GM21526 (cell line): ENCODE data around the gene RRP8.

Experiments
- ATAC-seq: cut with Tn5 transposase; IDR thresholded peaks from one replicate; pipeline ENCODE4 v1.9.1; 2021; ENCODE audit warnings: moderate library complexity; ENCODE audit not compliant: unreplicated experiment, low FRiP score

The RRP8 gene

GRCh38 chr11:6572215-6572614, 31.2 kb downstream of the RRP8 start:
- ATAC-seq, result no peak

DNA sequence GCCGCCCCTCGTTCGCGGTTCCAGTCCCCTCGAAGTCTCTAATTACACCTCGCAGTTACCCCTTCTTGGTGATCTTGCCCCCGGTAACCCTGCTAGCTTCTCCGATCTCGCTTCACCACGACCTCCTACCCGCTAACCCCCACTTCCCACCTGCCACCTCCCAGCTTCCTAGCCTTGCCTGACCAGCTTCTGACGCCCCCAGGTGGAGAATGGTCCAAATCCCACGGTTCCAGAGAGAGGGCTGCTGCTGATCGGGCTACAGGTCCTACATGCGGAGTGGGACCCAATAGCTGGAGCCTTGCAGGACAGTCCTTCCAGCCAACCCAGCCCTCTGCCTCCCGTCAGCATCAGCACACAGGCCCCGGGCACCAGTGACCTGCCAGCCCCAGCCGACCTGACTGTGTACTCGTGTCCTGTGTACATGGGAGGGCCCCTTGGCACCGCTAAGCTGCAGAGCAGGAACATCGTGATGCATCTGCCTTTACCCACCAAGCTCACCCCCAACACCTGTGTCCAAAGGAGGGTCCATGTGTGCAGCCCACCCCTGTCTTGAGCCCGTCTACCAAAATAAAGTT, 31.9 kb downstream of the RRP8 start:
- ATAC-seq, result no peak

- no peak for ATAC-seq
Measured at GRCh38 chr11:6570691-6571427, 32.6 kb downstream of the RRP8 start.

GRCh38 chr11:6569706-6570105, 33.7 kb downstream of the RRP8 start:
- no peak for ATAC-seq

DNA sequence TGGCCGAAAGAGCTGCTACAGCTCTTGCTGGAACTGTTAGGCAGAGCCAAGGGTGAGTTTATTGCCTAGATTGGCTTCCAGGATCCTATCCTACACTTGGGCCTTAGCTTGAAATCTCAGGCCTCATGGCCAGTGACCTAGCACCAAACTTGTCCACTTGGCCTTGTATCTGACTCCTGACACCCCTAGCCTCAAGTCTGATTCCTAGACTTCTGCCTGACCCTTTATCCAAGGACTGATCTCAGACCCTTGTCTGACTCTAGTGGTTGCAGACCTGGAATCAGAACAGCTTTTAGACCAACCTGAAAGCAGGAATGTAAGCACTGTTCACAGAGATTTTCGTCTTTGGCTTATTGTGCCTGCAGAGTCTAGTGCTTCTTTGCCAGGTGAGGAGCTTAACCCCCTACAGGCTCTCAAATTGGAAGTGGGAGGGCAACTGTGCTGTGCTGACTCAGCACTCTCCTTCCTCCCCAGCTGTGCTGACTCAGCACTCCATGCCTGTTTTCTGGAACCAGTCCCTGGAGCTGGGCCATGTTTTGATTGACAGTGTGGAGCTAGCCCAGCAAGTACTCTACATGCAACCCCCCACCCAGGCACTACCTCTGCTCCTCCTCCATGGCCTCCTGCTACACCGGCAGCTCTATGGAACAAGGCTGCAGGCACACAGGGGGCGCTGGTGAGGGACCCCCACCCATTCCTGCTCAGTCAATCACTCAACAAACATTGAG, 35.1 kb downstream of the RRP8 start:
- no peak for ATAC-seq

GRCh38 chr11:6567371-6567745, 36.1 kb downstream of the RRP8 start:
- no peak for ATAC-seq

DNA sequence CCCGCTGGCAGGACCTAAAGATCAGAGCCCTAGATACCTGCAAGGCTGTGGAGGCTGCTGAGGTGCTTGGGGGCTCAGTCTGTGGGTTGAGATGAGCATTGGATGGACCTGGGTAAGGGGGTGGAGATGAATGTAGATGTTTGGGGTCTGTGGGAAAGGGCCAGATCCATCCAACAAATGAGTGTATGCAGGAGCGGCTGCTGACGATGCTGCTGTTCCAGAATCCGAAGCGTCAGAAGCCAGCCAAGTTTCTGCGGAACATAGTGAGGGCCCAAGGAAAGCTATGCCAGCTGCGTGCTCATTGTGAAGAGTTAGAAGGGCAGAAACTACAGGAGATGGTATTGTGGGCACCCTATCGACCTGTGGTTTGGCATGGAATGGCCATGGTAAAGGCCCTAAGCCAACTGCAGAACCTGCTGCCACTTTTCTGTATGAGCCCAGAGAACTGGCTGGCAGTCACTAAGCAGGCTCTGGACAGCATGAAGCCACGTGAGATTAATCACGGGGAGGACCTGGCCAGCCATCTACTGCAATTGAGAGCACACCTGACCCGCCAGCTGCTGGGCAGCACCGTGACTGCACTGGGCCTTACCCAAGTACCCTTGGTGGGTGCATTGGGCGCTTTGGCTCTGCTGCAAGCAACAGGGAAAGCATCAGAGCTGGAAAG, 36.6 kb downstream of the RRP8 start:
- no peak for ATAC-seq

DNA sequence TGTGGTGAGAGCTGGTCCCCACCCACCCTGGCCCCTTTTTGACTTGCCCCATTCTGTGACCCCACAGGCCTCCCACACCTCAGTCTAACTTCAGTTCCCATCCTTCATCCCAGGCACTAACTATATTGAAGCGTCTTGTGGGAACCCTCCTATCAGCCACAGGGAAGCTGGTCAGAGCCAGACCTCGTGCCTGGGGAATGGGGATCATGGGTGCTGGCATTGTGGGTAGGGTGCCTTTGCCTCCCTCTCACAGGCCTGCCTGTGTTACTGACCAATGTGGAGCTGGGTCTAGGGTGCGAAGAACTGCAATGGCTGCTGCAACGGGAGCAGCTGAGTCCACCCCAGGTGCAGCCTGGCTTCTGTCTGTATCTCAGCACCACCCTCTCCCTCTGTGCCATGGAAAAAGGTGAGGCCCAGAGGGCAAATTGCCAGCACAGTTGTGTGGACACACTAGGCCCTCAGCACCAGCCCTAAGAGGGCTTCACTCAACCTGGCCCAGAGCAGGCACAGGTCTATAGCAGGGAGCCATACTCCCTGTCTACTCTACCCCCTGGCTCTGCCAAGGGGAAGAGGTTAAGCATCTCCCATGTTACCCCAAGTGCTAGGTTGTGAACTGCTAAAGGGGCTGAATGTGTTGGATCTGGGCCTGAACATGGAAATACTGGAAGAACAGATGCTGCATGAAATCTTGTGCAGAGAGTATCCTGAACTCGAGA, 37.3 kb downstream of the RRP8 start:
- no peak for ATAC-seq

- ATAC-seq, result no peak
Measured at GRCh38 chr11:6565325-6565724, 38.1 kb downstream of the RRP8 start.

DNA sequence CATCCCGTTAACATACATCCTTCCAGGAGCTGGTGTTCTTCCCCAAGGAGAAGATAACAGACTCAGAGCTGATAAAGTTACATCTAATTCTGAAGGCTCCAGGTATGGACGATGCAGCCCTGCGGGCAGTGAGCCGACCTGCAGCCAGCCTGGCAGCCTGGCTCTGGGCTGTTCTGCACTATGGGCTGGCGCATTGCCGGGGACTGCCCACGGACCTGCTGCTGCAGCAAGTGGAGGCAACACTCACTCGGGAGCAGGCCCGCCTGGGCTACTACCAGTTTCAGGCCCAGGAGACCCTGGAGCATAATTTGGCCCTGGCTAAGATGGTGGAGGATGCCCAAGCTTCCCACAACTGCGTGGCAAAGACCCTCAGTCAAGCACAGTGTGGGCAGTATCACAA, 39.7 kb downstream of the RRP8 start:
- no peak for ATAC-seq

- no peak for ATAC-seq
Measured at GRCh38 chr11:6563121-6563619, 40.2 kb downstream of the RRP8 start.

GRCh38 chr11:6561288-6561687, 42.1 kb downstream of the RRP8 start:
- no peak for ATAC-seq

DNA sequence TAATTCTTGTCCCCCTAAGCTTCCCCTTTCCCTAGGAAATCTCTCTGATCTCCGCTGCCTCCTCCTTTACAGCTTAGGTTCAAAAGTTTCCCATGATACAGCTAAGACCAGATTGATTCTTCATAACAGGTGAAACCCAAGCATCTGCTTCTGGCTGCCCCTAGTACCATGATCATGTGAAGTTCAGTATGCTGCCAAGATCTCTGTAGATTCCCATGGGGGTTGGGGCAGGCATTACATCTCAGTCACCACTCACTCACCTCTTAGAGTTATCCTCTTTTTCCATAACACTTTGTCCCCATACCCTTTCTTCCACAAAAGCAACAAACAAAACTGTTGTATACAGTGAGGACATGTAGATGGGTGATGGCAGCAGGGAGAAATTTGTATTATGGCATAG, 44.0 kb downstream of the RRP8 start:
- ATAC-seq, result no peak

- ATAC-seq, result no peak
Measured at GRCh38 chr11:6557761-6558674, 45.4 kb downstream of the RRP8 start.

DNA sequence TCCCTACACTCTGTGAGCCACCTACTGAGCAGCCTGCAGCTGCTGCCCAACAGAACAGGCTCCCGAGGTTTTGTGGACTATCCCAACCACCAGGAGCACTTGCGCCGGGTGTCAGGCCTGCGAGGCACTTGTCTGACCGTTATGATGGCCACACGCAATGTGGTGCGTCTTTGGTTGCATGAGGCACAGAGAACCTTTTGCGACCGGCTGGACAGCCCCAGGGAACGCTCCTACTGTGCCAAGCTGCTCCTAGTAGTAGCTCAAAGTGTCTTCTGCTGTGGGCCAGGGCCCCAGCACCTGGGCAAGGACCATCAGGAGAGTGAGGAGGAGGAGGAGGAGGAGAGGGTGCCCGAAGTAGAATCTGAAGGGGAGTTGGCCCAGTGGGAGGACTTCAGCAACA, 46.4 kb downstream of the RRP8 start:
- no peak for ATAC-seq

DNA sequence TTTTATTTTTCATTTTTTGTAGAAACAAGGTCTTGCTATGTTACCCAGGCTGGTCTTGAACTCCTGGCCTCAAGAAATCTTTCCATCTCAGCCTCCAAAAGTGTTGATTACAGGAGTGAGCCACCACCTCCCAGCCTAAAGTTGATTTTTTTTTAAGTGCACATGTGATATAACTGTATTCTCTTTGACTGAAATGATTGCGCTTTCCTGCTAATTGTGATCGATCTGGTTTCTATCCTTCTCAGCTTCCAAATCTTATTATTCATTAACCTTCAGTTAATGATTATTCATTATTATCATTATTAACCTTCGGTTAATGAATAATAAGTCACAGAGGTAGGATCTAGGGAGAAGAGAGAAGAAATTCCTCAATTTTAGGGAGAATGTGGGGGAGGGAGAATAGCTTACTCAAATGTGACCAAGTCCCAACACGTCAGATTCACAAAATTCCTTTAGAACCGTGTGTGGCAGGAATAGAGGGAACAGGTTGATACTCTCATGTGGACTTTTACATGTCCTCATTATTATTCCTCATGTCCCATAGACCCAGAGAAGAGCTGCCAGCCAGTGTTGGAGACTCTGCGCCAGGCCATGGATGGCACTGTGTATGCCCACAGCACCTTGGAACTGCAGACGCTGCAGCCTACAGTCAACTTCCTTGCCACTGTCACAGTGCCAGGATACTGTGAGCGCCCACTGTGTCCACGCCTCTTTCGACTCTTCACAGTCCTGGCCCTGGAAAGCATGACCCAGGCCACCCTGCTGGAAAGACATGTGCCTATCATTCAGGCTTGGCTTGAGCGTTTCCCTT, 47.1 kb downstream of the RRP8 start:
- no peak for ATAC-seq

DNA sequence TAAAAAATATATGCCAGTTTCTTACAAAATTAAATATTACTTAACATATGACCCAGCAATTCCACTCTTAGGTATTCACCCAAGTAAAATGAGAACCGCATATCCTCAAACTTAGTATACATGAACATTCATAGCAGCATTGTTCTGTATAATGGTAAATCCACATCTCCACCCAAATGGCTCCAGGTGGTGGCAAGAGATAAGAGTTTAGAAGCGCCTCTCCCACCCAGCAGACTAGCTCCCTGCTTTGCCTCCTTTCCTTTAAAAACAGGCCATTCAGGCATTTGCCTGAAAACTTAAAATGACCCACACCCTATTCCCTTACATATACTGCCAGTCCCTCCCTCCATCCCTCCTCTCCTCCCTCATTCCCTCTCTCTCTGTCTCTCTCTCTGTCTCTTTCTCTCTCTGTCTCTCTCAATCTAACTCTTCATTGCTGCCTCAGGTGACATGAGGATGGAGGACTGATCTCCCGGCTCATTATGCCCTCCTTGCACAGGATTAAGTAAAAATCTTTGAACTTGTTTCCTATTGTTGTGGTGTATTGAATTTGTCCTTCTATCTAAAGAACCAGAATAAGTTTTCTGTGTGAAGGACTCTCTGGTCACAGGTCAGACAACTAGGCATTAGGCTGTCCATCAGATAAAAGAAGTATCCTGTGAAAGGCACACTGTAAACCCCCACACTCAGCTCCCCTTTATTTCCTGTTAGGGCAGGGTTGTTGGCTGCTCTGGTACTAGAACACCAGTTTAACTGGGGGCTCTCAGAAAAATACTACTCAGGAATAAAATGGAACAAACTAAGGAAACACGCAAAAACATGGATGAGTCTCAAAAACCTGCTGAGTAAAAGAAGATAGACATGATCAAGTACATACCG, 48.3 kb downstream of the RRP8 start:
- no peak for ATAC-seq

DNA sequence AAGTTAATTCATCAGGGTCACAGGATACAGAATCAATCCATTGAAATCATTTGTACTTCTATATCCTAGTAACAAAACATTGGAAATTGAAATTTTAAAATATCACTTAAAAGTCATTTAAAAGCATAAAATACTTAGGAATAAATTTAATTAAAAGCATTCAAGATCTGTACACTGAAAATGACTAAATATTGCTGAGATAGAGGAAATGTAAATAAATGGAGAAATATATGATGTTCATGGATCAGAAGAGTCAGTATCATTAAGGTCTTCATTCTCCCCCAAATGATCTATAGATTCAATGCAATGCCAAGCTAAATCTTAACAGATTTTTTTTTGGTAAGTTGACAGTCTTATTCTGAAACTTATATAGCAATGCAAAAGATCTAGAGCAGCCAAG, 49.8 kb downstream of the RRP8 start:
- no peak for ATAC-seq
